ENCODE data around the gene ADRB2. TPM values are rescaled to one million over a fixed set of nuclear protein-coding genes. Genes with fewer than 3 reads are reported as not detected.

The ADRB2 gene
- total RNA-seq, 1 donor from 2014 or later: 3.2 TPM

DNA sequence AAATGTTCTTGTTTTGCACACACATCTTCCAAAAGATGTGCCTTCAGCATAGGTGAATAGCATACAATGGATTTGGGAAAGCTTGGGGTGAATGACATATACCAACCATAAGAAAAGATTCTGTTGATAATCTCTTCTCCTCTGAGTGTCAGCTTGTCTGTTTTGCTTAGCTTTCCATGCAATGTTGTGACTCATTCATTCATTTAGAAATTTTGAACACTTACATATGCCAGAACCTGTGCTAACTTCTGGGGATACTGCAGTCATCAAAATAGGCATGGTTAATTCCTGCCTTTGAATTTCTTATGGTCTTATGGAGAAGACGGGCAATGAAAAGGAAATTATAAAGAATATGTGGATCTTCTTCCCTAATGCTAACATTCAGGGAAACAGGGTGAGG lies 14.1 kb downstream of the ADRB2 start:
- TF ChIP-seq, protein P1, sequence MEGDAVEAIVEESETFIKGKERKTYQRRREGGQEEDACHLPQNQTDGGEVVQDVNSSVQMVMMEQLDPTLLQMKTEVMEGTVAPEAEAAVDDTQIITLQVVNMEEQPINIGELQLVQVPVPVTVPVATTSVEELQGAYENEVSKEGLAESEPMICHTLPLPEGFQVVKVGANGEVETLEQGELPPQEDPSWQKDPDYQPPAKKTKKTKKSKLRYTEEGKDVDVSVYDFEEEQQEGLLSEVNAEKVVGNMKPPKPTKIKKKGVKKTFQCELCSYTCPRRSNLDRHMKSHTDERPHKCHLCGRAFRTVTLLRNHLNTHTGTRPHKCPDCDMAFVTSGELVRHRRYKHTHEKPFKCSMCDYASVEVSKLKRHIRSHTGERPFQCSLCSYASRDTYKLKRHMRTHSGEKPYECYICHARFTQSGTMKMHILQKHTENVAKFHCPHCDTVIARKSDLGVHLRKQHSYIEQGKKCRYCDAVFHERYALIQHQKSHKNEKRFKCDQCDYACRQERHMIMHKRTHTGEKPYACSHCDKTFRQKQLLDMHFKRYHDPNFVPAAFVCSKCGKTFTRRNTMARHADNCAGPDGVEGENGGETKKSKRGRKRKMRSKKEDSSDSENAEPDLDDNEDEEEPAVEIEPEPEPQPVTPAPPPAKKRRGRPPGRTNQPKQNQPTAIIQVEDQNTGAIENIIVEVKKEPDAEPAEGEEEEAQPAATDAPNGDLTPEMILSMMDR (IDR thresholded peaks at IDR 0.05): no peak
- POLR2A ChIA-PET: no interaction called here
- intact Hi-C loops (cut with micrococcal nuclease): loop anchor here (2.0 kb wide), 1 partner anchor 18 kb away; no protein-coding TSS in a partner anchor
- peaks cover 41% of the 10 kb centered on the region for H3K4me1 Mint-ChIP-seq
- no peaks in the 10 kb centered on the region for H3K27me3 Mint-ChIP-seq
- no peak for DNase-seq
- H3K4me3 Mint-ChIP-seq: no peak overlapping the region
- H3K36me3 Mint-ChIP-seq (ENCODE audit: low read depth): peaks cover under 1% of the 10 kb centered on the region
- no peaks in the 10 kb centered on the region for H3K9me3 Mint-ChIP-seq
- CTCF ChIA-PET: interaction anchor here (0.7 to 1.6 kb wide), 3 partner anchors 20 to 116 kb away, joined by 3 read pairs; no protein-coding TSS in a partner anchor
- no peak for ATAC-seq (ENCODE audit: low read depth)
- H3K27ac Mint-ChIP-seq: no peak overlapping the region

DNA sequence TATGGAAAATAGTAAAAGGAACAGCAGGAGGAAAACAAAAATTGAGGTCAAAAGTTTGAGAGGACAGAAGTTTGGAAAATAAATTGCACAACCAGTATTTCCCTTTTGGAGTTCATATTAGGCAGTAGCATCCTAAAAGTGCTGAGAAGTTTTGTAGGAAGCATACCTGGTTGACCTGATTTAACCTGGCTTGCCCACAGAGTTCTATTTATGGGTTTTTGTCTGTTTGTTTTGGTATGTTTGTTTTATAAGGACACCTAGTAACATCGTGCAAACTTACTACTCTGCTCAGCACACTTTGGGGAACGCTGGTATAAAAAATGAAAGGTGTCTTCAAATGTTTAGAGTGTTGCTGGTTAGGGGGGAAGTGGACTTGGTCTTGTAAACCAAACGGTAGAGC lies 15.1 kb downstream of the ADRB2 start:
- Mint-ChIP-seq H3K9me3 (no peaks in the 10 kb centered on the region), H3K27me3 (no peaks in the 10 kb centered on the region), H3K4me1 (peaks cover 32% of the 10 kb centered on the region), H3K36me3 (ENCODE audit: low read depth) (peaks cover 5% of the 10 kb centered on the region), H3K27ac (no peak overlapping the region), H3K4me3 (no peak overlapping the region)
- intact Hi-C loops (cut with micrococcal nuclease): loop anchor here (2.0 kb wide), 1 partner anchor 17 kb away; no protein-coding TSS in a partner anchor
- TF ChIP-seq, protein P1 (IDR thresholded peaks at IDR 0.05): no peak
- ATAC-seq (ENCODE audit: low read depth) (no peak), DNase-seq (no peak)
- ChIA-PET POLR2A (no interaction called here), CTCF (no interaction called here)

DNA sequence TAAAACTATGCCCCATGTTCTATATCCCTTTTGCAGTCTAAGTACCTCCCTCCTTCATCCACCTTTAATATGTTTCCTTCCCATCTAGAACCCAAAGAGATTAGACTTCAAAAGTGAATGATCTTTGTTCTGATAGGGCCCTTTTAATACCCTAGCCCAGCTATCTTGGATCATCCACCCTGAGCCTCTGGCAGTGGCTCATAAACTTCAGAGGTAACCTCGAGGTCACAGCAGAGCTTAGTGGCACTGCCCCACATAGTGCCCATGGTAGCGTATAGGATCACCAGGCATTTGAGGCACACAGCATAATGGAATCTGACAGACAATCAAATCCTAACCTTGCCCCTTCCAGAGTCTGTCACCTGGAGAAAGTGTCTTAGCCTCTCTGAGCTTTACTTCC lies 15.8 kb downstream of the ADRB2 start:
- ATAC-seq (ENCODE audit: low read depth) (no peak), DNase-seq (no peak)
- Mint-ChIP-seq H3K36me3 (ENCODE audit: low read depth) (peaks cover 8% of the 10 kb centered on the region), H3K27ac (no peak overlapping the region), H3K4me3 (no peak overlapping the region), H3K9me3 (no peaks in the 10 kb centered on the region), H3K4me1 (peaks cover 26% of the 10 kb centered on the region), H3K27me3 (no peaks in the 10 kb centered on the region)
- intact Hi-C loops (cut with micrococcal nuclease): no loop called here
- TF ChIP-seq, protein P1 (IDR thresholded peaks at IDR 0.05): no peak
- ChIA-PET POLR2A (no interaction called here), CTCF (no interaction called here)

DNA sequence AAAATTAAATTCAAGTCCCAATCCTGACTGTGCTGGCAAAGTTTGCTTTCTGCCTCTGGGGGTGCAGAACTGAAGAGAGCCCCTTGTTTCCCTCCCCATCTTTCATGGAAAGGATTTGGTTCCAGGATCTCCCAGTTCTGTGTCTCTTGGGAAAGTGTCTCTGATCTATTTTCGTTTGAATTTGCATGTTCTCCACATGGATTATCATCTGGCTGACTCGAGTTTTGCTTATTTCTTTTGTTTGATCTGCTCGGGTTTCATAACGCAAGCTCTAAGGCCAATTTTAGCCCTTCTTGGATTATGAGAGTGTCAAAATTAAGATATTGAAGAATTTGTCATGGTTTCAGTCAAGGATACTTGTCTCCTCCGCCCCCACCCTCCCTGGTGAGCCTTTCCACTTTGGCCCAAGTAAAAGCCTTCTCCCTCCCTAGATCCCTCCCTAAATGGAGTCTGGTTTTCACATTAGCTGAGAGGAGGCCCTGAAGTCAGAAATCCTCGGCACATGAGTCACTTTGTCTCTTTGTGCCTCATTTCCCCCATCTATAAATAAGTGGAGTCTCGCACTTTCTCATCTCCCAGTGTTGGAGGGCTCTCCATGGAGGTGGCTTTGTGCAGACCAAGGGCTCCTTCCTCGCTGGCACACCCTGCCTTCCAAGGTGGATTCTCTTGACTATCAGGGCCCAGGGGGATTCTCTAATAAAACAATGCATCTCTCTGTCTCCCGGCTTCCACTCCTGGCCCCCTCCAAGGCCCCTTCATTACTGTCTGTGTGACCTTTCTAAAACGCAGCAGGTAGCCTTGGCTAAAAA lies 17.3 kb downstream of the ADRB2 start:
- ChIA-PET CTCF (no interaction called here), POLR2A (no interaction called here)
- TF ChIP-seq, protein P1 (IDR thresholded peaks at IDR 0.05): no peak
- intact Hi-C loops (cut with micrococcal nuclease): no loop called here
- Mint-ChIP-seq H3K36me3 (ENCODE audit: low read depth) (peaks cover 10% of the 10 kb centered on the region), H3K4me3 (no peak overlapping the region), H3K27ac (no peak overlapping the region), H3K9me3 (peaks cover 2% of the 10 kb centered on the region), H3K27me3 (no peaks in the 10 kb centered on the region), H3K4me1 (peaks cover 22% of the 10 kb centered on the region)
- DNase-seq (no peak), ATAC-seq (ENCODE audit: low read depth) (no peak)

DNA sequence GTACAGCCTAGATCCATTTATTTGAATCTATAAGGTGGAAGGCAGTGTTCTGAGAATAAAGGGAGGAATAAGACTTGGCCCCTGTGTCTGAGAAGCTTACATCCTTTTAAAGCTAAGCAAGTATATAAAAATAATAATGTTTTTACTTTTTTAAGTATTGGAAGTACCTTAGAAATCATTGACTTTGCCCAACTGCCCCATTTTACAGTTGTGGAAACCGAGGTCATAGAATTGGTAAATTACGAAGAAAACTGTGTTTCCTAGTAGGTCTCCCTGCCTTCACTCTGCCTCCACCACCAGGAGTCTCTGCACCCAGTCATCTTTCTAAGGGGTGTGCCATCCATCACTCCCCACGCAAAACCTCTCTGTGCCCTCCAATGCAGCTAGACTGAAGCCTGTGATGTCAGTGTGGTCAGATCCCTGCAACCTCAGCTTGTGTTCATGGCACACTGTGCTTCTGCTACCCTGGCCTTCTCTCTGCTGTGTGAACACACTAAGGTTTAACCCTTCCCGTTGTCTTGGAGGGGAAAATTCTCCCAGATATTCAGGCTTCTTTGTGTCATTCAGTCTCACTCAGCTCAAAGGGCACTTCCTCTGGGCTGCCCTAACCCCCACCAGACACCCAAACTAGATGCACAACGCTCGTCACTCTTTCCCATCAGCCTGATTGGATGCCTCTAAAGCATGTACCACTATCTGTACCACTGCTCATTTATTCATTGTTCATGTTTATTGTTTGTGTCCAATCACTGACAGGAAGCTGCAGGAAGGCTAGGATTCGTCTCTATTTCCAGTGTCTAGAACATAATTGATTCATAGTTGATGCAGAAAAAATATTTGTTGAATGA lies 18.2 kb downstream of the ADRB2 start:
- intact Hi-C loops (cut with micrococcal nuclease): no loop called here
- TF ChIP-seq, protein P1 (IDR thresholded peaks at IDR 0.05): no peak
- ChIA-PET CTCF (no interaction called here), POLR2A (no interaction called here)
- no peaks in the 10 kb centered on the region for H3K27me3 Mint-ChIP-seq
- H3K36me3 Mint-ChIP-seq (ENCODE audit: low read depth): peaks cover 10% of the 10 kb centered on the region
- DNase-seq: no peak
- peaks cover 27% of the 10 kb centered on the region for H3K4me1 Mint-ChIP-seq
- ATAC-seq (ENCODE audit: low read depth): no peak
- H3K9me3 Mint-ChIP-seq: peaks cover 2% of the 10 kb centered on the region
- no peak overlapping the region for H3K4me3 Mint-ChIP-seq
- H3K27ac Mint-ChIP-seq: no peak overlapping the region

All from activated B cell treated with CpG ODN at 0.5 μM for 24 hours (primary cell).